Sigmoid colon (tissue), 7 donors: Measurements from ENCODE around the gene KIAA2012. TPM values are rescaled to one million over a fixed set of nuclear protein-coding genes. Genes with fewer than 3 reads are reported as not detected.

Experiments
- DNase-seq: peaks from one replicate; pipeline ENCODE4 v3.0.0-alpha.2; 2019
- H3K27ac ChIP-seq, 4 donors: fragments of 200-600 bp; sonication (generic); one replicate each; pipeline ENCODE4 v1.5.1; 2016 to 2019; ENCODE audit warnings: mild to moderate bottlenecking in 1 of 4
- H3K27me3 ChIP-seq, 3 donors: fragments of 200-600 bp; sonication (generic); one replicate each; pipeline ENCODE4 v1.5.1; 2019; ENCODE audit warnings: mild to moderate bottlenecking in 1 of 3
- H3K36me3 ChIP-seq, 4 donors: fragments of 200-600 bp; sonication (generic); one replicate each; pipeline ENCODE4 v1.5.1; 2016 to 2019
- H3K4me1 ChIP-seq, 4 donors: fragments of 200-600 bp; sonication (generic); one replicate each; pipeline ENCODE4 v1.5.1; 2017 to 2019
- H3K4me3 ChIP-seq, 4 donors: fragments of 200-600 bp; sonication (generic); one replicate each; pipeline ENCODE4 v1.5.1; 2017 to 2019; ENCODE audit warnings: mild to moderate bottlenecking in 2 of 4, moderate library complexity in 1 of 4
- H3K9me3 ChIP-seq, 4 donors: fragments of 200-600 bp in 3 of 4; sonication (generic) in 3 of 4; one replicate each; pipeline versions ENCODE4 v1.5.1 to v1.6.1; 2013 to 2019
- EP300 ChIP-seq, 4 donors: sonication (generic); formaldehyde crosslinking; IDR thresholded peaks; one replicate each; pipeline ENCODE4 v1.6.1; 2017; ENCODE audit warnings: antibody characterized with exemption in 4 of 4
- POLR2A ChIP-seq, 2 donors: fragments of 450-650 bp; IDR thresholded peaks; one replicate each; pipeline ENCODE4 v1.6.1; 2016; ENCODE audit warnings: antibody characterized with exemption in 2 of 2, mild to moderate bottlenecking in 2 of 2, moderate library complexity in 2 of 2
- POLR2AphosphoS5 ChIP-seq, 4 donors: sonication (generic); formaldehyde crosslinking; IDR thresholded peaks; one replicate each; pipeline ENCODE4 v1.6.1; 2017; ENCODE audit warnings: antibody characterized with exemption in 4 of 4
- WGBS, 2 donors: extraction: QIAGEN DNeasy Blood & Tissue Kit; methylation state at CpG; one replicate each; pipeline ENCODE4 v1.1.7; 2013; 5-methylcytosine and 5-hydroxymethylcytosine counted together
- intact Hi-C: fragments of 100-400 bp; cut with DNase I; formaldehyde crosslinking; loops from one replicate; pipeline ENCODE4 v1.15.1; 2023
- polyA plus RNA-seq, 3 donors: library from polyadenylated mRNA; stranded (reverse); fragments of 200-250 nt; gene quantifications; one replicate each; pipeline ENCODE4 v1.2.3, GENCODE V29; 2013
- total RNA-seq, 4 donors: library from RNA; depleted of rRNA; stranded (reverse); fragments of >200 nt; gene quantifications; one replicate each; pipeline ENCODE4 v1.1.0, GENCODE V29; 2016
- TF ChIP-seq, protein P1 (sequence below), 4 experiments: fragments of 450-650 bp in 3 of 4; fragments of 200-600 bp in 1 of 4; IDR thresholded peaks; one replicate each; pipeline ENCODE4 v1.5.1; 2016 to 2019; ENCODE audit warnings: antibody characterized with exemption in 4 of 4, mild to moderate bottlenecking in 3 of 4, moderate library complexity in 2 of 4
- donor health status: healthy with polysubstance abuse.
- donor health status: Bipolar disorder and iron deficiency.
- donor health status: healthy.

KIAA2012 gene
- total and polyA plus RNA-seq, 7 donors, result 0.04 to 0.83 (median 0.16) TPM; not detected in 4

DNA sequence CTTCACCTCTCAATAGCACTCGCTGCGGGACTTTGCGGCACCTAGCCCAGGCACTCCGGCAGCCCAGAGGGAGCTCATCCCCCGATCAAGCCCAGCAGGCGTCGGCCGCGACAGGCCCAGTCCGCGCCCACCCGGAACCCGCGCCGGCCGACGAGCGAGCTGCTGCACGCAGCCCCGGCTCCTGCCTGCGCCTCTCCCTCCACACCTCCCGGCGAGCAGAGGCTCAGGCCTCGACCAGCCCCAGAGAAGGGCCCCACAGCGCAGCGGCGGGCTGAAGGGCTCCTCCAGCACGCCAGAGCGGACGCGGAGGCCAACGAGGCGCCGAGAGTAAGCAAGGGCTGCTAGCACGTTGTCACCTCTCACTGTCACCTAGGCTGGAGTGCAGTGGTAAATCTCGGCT, 63.5 kb downstream of the KIAA2012 start:
- DNase-seq, result no peak
- no peak for TF ChIP-seq EP300 (IDR thresholded peaks at IDR 0.05)
- TF ChIP-seq POLR2AphosphoS5 (IDR thresholded peaks at IDR 0.05), result no peak
- TF ChIP-seq POLR2A (IDR thresholded peaks at IDR 0.05), result no peak
- TF ChIP-seq, protein P1, sequence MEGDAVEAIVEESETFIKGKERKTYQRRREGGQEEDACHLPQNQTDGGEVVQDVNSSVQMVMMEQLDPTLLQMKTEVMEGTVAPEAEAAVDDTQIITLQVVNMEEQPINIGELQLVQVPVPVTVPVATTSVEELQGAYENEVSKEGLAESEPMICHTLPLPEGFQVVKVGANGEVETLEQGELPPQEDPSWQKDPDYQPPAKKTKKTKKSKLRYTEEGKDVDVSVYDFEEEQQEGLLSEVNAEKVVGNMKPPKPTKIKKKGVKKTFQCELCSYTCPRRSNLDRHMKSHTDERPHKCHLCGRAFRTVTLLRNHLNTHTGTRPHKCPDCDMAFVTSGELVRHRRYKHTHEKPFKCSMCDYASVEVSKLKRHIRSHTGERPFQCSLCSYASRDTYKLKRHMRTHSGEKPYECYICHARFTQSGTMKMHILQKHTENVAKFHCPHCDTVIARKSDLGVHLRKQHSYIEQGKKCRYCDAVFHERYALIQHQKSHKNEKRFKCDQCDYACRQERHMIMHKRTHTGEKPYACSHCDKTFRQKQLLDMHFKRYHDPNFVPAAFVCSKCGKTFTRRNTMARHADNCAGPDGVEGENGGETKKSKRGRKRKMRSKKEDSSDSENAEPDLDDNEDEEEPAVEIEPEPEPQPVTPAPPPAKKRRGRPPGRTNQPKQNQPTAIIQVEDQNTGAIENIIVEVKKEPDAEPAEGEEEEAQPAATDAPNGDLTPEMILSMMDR (IDR thresholded peaks at IDR 0.05), result no peak
- Histone ChIP-seq H3K9me3 (no peaks in the 10 kb centered on the region), H3K4me3 (no peak overlapping the region), H3K27me3 (no peaks in the 10 kb centered on the region), H3K27ac (peak overlapping the region in 3 of 4 donors; percentile 47 to 69 (median 60)), H3K4me1 (peaks cover 0 to 43% (median 31%) of the 10 kb centered on the region in 4 donors), H3K36me3 (no peaks in the 10 kb centered on the region)
- 97 to 98% methylated on average over 36 of the region's 36 CpGs for WGBS, 2 donors
- intact Hi-C loops, result no loop called here

DNA sequence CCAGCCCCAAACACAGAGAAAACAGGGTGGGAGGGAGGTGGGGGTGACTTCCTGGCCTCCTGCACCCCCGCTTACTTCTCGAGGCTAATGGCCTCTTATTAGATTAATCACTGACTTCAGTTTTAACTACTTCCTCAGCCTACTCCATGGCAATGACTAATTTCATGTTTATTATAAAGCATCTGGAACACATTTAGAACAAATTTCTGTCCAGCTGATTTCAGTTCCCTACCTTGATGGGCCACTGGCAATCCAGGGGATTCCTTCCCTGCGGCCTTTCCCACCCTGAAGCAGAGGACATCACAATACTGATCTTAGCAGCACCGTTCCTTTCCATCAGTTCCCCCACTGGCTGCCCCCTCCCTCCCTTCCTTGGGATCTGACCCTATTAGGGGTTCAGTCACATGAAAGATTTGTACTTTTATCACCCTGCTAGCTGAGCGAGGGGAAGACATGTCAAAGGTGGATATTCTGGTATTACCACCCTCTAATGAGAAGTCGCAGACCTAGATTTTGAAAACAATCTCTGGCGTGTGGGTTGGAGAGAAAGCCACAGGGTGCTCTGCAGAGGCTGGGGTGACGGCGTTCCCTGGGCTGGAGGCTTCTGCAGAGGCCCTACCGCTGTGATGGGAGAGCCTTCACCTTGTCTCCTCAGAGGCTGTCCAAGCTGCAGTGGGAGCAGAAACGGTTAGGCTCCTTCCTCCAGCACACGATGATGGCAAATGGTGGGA, 67.6 kb downstream of the KIAA2012 start:
- TF ChIP-seq, protein P1 (IDR thresholded peaks at IDR 0.05), result no peak
- no peak for TF ChIP-seq POLR2A (IDR thresholded peaks at IDR 0.05)
- TF ChIP-seq POLR2AphosphoS5 (IDR thresholded peaks at IDR 0.05), result peak in 3 of 4 donors; percentile 37 to 70 (median 51)
- Histone ChIP-seq H3K27me3 (no peaks in the 10 kb centered on the region), H3K9me3 (no peaks in the 10 kb centered on the region), H3K4me1 (peaks cover 0 to 33% (median 20%) of the 10 kb centered on the region in 4 donors), H3K36me3 (no peaks in the 10 kb centered on the region), H3K4me3 (no peak overlapping the region), H3K27ac (peak overlapping the region in 2 of 4 donors; percentile 53 to 61)
- intact Hi-C loops, result no loop called here
- no peak for DNase-seq
- WGBS, 2 donors, result 57 to 70% methylated on average over 12 of the region's 12 CpGs

DNA sequence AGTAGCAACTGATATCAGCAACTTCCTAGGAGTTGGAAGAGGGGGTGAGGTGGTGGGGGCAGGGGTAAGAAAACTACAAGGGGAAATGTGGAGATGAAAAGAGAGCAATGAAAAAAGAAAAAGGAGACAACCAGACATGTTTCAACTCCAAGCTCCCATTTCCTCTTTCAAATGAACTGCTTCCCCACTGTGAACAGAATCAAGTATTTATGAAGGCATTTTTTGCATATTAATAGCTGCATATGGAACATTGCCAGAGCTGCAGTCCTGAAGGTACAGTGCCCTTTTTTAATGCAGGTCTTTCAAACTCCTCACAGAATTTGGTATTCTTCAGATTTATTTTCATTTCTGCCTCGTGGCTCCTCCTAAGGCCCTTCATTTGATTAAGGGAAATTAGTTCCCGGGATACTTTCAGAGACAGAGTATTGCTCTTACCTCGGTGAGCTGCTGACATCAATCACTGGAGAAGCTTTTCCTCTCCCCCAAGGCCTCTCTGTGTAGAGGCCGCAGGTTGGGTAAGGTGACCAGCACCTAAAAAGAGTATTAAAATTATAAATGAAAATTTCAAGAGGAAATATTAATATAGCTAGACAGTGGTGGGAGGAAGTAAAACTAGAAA, 68.4 kb downstream of the KIAA2012 start:
- Histone ChIP-seq H3K27me3 (no peaks in the 10 kb centered on the region), H3K36me3 (no peaks in the 10 kb centered on the region), H3K27ac (peak overlapping the region in 2 of 4 donors; percentile 53 to 61), H3K9me3 (no peaks in the 10 kb centered on the region), H3K4me1 (peaks cover 0 to 26% (median 13%) of the 10 kb centered on the region in 4 donors), H3K4me3 (no peak overlapping the region)
- TF ChIP-seq EP300 (IDR thresholded peaks at IDR 0.05) (no peak), POLR2AphosphoS5 (IDR thresholded peaks at IDR 0.05) (no peak), POLR2A (IDR thresholded peaks at IDR 0.05) (no peak)
- TF ChIP-seq, protein P1 (IDR thresholded peaks at IDR 0.05), result no peak
- WGBS, 2 donors, result 80 to 81% methylated on average over 4 of the region's 4 CpGs
- intact Hi-C loops, result no loop called here
- no peak for DNase-seq

DNA sequence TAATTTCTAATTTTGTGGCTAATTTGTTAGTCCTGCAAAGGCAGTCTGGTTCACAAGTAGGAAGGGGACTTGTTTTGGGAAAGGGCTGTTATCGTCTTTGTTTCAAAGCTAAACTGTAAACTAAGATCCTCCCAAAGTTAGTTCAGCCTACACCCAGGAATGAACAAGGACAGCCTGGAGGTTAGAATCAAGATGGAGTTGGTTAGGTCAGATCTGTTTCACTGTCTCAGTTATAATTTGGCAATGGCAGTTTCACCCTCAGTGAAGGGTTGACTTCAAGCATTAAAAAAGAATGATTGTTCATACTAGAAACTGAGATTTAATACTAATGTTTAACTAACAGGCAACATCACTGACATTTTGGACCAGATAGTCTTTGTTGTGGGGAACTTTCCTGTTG, 69.5 kb downstream of the KIAA2012 start:
- Histone ChIP-seq H3K27me3 (no peaks in the 10 kb centered on the region), H3K36me3 (no peaks in the 10 kb centered on the region), H3K9me3 (no peaks in the 10 kb centered on the region), H3K4me3 (no peak overlapping the region), H3K27ac (no peak overlapping the region), H3K4me1 (peaks cover 0 to 29% (median 11%) of the 10 kb centered on the region in 4 donors)
- DNase-seq, result no peak
- intact Hi-C loops, result no loop called here
- no peak for TF ChIP-seq POLR2AphosphoS5 (IDR thresholded peaks at IDR 0.05)
- TF ChIP-seq, protein P1 (IDR thresholded peaks at IDR 0.05), result no peak
- no peak for TF ChIP-seq EP300 (IDR thresholded peaks at IDR 0.05)
- no peak for TF ChIP-seq POLR2A (IDR thresholded peaks at IDR 0.05)
- WGBS, 2 donors, result 82 to 95% methylated on average over 1 of the region's 1 CpG
